CD14-positive monocyte (primary cell): ENCODE results near the gene FCSK. TPM values are rescaled to one million over a fixed set of nuclear protein-coding genes. Genes with fewer than 3 reads are reported as not detected.
A peak's percentile ranks its signal among the peaks of the same experiment; 100 is the strongest.

ENCODE experiments used
- DNase-seq, 3 donors: peaks; one replicate each; pipeline ENCODE4 v3.0.0-alpha.2; 2011 to 2022
- H2AFZ ChIP-seq: 2 replicates; pipeline ENCODE4 v1.6.0; 2012; ENCODE audit warnings: mild to moderate bottlenecking, low read depth, low read length, inconsistent platforms; ENCODE audit not compliant: insufficient read depth, poor library complexity, severe bottlenecking
- H3K27ac ChIP-seq, 2 donors: 1 replicate in 1 of 2; 2 replicates in 1 of 2; pipeline ENCODE4 v1.5.1; 2012 to 2013; ENCODE audit warnings: low read length in 2 of 2, control low read depth in 1 of 2, inconsistent platforms in 1 of 2, low read depth in 1 of 2, mild to moderate bottlenecking in 1 of 2
- H3K27me3 ChIP-seq, 2 donors: one replicate each; pipeline versions ENCODE4 v1.6.0 to v1.6.1; 2011 to 2013; ENCODE audit warnings: low read length in 2 of 2; ENCODE audit not compliant: control insufficient read depth in 2 of 2, insufficient read depth in 2 of 2
- H3K36me3 ChIP-seq, 2 donors: replicated peaks in 1 of 2; 1 replicate in 1 of 2; 2 replicates in 1 of 2; pipeline versions ENCODE4 v1.5.1 to v1.6.1; 2012 to 2013; ENCODE audit warnings: low read length in 2 of 2, control low read depth in 1 of 2, inconsistent platforms in 1 of 2, mild to moderate bottlenecking in 1 of 2; ENCODE audit not compliant: insufficient read depth in 2 of 2, control insufficient read depth in 1 of 2
- H3K4me1 ChIP-seq, 2 donors: 1 replicate in 1 of 2; 2 replicates in 1 of 2; pipeline versions ENCODE4 v1.5.1 to v1.6.1; 2012 to 2013; ENCODE audit warnings: low read length in 2 of 2, control low read depth in 1 of 2, inconsistent platforms in 1 of 2, mild to moderate bottlenecking in 1 of 2, moderate library complexity in 1 of 2; ENCODE audit not compliant: insufficient read depth in 2 of 2, control insufficient read depth in 1 of 2
- H3K4me2 ChIP-seq: replicated peaks from 2 replicates; pipeline ENCODE3; 2012; ENCODE audit warnings: low read length, moderate library complexity, mild to moderate bottlenecking; ENCODE audit not compliant: poor library complexity, severe bottlenecking; ENCODE audit errors: extremely low read depth
- H3K4me3 ChIP-seq, 3 experiments: fragments of 200-600 bp in 1 of 3; sonication (generic) in 1 of 3; replicated peaks in 1 of 3; 1 replicate in 2 of 3; 2 replicates in 1 of 3; pipeline ENCODE4 v1.5.1; 2011 to 2013; ENCODE audit warnings: low read length in 3 of 3, mild to moderate bottlenecking in 3 of 3, control low read depth in 2 of 3, low read depth in 2 of 3, inconsistent platforms in 1 of 3, moderate library complexity in 1 of 3
- H3K79me2 ChIP-seq: 2 replicates; pipeline ENCODE4 v1.6.0; 2012; ENCODE audit warnings: mild to moderate bottlenecking, control low read depth, inconsistent platforms, low read length, moderate library complexity; ENCODE audit not compliant: insufficient read depth
- H3K9ac ChIP-seq: 2 replicates; pipeline ENCODE4 v1.6.0; 2017; ENCODE audit warnings: low read length, mild to moderate bottlenecking; ENCODE audit not compliant: insufficient read depth, poor library complexity, severe bottlenecking
- H3K9me3 ChIP-seq, 2 donors: replicated peaks in 1 of 2; 1 replicate in 1 of 2; 2 replicates in 1 of 2; pipeline versions ENCODE4 v1.5.1 to v1.6.1; 2012 to 2013; ENCODE audit warnings: low read length in 2 of 2, control low read depth in 1 of 2; ENCODE audit not compliant: control insufficient read depth in 1 of 2, insufficient read depth in 1 of 2
- H4K20me1 ChIP-seq: 2 replicates; pipeline ENCODE4 v1.6.0; 2012; ENCODE audit warnings: mild to moderate bottlenecking, low read length, control low read depth, moderate library complexity; ENCODE audit not compliant: insufficient read depth
- H3K27ac Mint-ChIP-seq, 7 donors: one replicate each; pipeline ENCODE4 v1.8.0; 2020; ENCODE audit warnings: mild to moderate bottlenecking in 7 of 7, mixed read lengths in 7 of 7, moderate library complexity in 6 of 7, inconsistent platforms in 2 of 7
- H3K27me3 Mint-ChIP-seq, 3 donors: one replicate each; pipeline ENCODE4 v1.8.0; 2021 to 2022; ENCODE audit warnings: low read depth in 3 of 3, mild to moderate bottlenecking in 3 of 3, mixed read lengths in 3 of 3, moderate library complexity in 3 of 3, inconsistent platforms in 1 of 3
- H3K36me3 Mint-ChIP-seq, 2 donors: one replicate each; pipeline ENCODE4 v1.8.0; 2020; ENCODE audit warnings: mixed read lengths in 2 of 2, inconsistent platforms in 1 of 2, mild to moderate bottlenecking in 1 of 2
- H3K4me1 Mint-ChIP-seq: one replicate; pipeline ENCODE4 v1.8.0; 2020; ENCODE audit warnings: mild to moderate bottlenecking, mixed read lengths
- H3K4me3 Mint-ChIP-seq, 2 donors: one replicate each; pipeline ENCODE4 v1.8.0; 2020; ENCODE audit warnings: mild to moderate bottlenecking in 2 of 2, mixed read lengths in 2 of 2, moderate library complexity in 1 of 2
- H3K9me3 Mint-ChIP-seq, 7 donors: one replicate each; pipeline ENCODE4 v1.8.0; 2020 to 2022; ENCODE audit warnings: mixed read lengths in 7 of 7, mild to moderate bottlenecking in 6 of 7, moderate library complexity in 6 of 7, inconsistent platforms in 2 of 7
- WGBS: methylation state at CpG from one replicate; pipeline ENCODE4 v1.1.5; 2013; ENCODE audit warnings: missing lambda C conversion rate; ENCODE audit not compliant: insufficient coverage; 5-methylcytosine and 5-hydroxymethylcytosine counted together
- intact Hi-C, 2 donors: fragments of 100-400 bp; cut with micrococcal nuclease; formaldehyde crosslinking; loops; one replicate each; pipeline versions ENCODE4 v1.15.0 to v1.15.1; 2023
- polyA plus RNA-seq, 3 donors: library from polyadenylated mRNA; depleted of rRNA in 1 of 3; unstranded in 2 of 3; stranded (reverse) in 1 of 3; fragments of 300-500 nt in 2 of 3; fragments of >200 nt in 1 of 3; fragmentation: Illumina TruSeq in 2 of 3; gene quantifications; 1 replicate in 2 of 3; 2 replicates in 1 of 3; pipeline ENCODE4 v1.2.3, GENCODE V29; 2012 to 2021
- TF ChIP-seq, protein P1 (sequence below): fragments of 200-600 bp; IDR thresholded peaks from one replicate; pipeline ENCODE4 v1.8.0; 2022; ENCODE audit warnings: antibody characterized with exemption, mild to moderate bottlenecking

FCSK gene
- polyA plus RNA-seq, 3 donors = 4.2 to 19.0 (median 6.4) TPM

DNA sequence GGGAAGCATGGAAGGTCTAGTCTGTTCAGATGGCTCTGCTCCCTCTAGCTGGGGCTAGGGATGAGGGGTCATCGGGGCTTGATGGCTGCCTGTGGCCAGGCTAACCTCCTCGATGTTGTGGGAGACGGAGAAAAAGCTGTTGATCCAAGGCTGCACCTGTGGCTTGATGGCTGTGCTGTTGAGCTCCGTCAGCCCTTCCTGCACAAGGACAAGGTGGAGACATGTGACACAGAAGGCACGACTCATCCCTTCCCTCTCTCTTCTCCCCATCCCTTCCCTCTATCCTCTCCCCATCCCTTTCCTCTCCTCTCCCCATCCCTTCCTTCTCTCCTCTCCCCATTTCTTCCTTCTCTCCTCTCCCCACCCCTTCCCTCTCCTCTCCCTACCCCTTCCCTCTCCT, 28.2 kb downstream of the FCSK start:
- H3K9ac ChIP-seq = no peak overlapping the region
- peaks cover 5% of the 10 kb centered on the region for H3K4me1 Mint-ChIP-seq
- H3K4me1 ChIP-seq = no peaks in the 10 kb centered on the region
- intact Hi-C loops = no loop called here
- H3K27ac Mint-ChIP-seq = peak overlapping the region in 2 of 7 donors; percentile 42 to 51
- no peak overlapping the region for H2AFZ ChIP-seq
- TF ChIP-seq, protein P1, sequence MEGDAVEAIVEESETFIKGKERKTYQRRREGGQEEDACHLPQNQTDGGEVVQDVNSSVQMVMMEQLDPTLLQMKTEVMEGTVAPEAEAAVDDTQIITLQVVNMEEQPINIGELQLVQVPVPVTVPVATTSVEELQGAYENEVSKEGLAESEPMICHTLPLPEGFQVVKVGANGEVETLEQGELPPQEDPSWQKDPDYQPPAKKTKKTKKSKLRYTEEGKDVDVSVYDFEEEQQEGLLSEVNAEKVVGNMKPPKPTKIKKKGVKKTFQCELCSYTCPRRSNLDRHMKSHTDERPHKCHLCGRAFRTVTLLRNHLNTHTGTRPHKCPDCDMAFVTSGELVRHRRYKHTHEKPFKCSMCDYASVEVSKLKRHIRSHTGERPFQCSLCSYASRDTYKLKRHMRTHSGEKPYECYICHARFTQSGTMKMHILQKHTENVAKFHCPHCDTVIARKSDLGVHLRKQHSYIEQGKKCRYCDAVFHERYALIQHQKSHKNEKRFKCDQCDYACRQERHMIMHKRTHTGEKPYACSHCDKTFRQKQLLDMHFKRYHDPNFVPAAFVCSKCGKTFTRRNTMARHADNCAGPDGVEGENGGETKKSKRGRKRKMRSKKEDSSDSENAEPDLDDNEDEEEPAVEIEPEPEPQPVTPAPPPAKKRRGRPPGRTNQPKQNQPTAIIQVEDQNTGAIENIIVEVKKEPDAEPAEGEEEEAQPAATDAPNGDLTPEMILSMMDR = no peak
- no peaks in the 10 kb centered on the region for H4K20me1 ChIP-seq
- H3K9me3 Mint-ChIP-seq = no peaks in the 10 kb centered on the region
- no peak overlapping the region for H3K4me3 Mint-ChIP-seq
- no peak overlapping the region for H3K27ac ChIP-seq
- H3K4me2 ChIP-seq = no peak overlapping the region
- H3K4me3 ChIP-seq = no peak overlapping the region
- no peaks in the 10 kb centered on the region for H3K27me3 ChIP-seq
- H3K27me3 Mint-ChIP-seq = no peaks in the 10 kb centered on the region
- peaks cover 58 to 90% of the 10 kb centered on the region in 2 donors for H3K36me3 Mint-ChIP-seq
- WGBS = 83% methylated on average over 5 of the region's 5 CpGs
- H3K79me2 ChIP-seq = no peaks in the 10 kb centered on the region
- no peaks in the 10 kb centered on the region for H3K9me3 ChIP-seq
- peaks cover 78 to 90% of the 10 kb centered on the region in 2 donors for H3K36me3 ChIP-seq
- DNase-seq = no peak

DNA sequence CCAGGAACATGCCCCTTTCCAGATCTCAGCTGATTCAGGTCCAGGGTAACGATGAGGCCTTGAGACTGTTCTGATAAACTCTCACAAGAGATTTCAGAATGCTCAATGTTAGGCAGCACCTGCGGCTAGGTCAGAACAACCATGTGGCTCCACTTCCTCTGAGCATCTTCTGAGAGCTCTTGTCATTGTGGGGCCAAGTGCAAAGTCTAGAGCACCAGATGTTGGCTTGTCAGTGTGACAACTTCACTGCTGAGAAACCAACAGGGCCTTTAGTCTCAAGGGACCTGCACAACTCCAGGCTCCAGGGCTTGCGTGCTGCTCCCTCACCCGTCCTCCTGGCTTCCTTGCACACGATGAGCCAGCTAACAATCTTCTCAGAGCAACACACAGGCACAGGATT, 29.0 kb downstream of the FCSK start:
- no peak overlapping the region for H2AFZ ChIP-seq
- peaks cover 77 to 90% of the 10 kb centered on the region in 2 donors for H3K36me3 ChIP-seq
- H3K4me3 ChIP-seq = no peak overlapping the region
- no peaks in the 10 kb centered on the region for H3K9me3 ChIP-seq
- no peaks in the 10 kb centered on the region for H4K20me1 ChIP-seq
- H3K27ac ChIP-seq = peak overlapping the region in 1 of 2 donors; percentile 8
- Mint-ChIP-seq H3K4me3 (no peak overlapping the region), H3K4me1 (peaks cover 5% of the 10 kb centered on the region), H3K36me3 (peaks cover 58 to 88% of the 10 kb centered on the region in 2 donors), H3K27me3 (no peaks in the 10 kb centered on the region), H3K9me3 (no peaks in the 10 kb centered on the region), H3K27ac (no peak overlapping the region)
- no peak overlapping the region for H3K9ac ChIP-seq
- intact Hi-C loops = no loop called here
- H3K27me3 ChIP-seq = no peaks in the 10 kb centered on the region
- TF ChIP-seq, protein P1 = no peak
- WGBS = 100% methylated on average over 5 of the region's 5 CpGs
- H3K79me2 ChIP-seq = no peaks in the 10 kb centered on the region
- DNase-seq = no peak
- no peak overlapping the region for H3K4me2 ChIP-seq
- no peaks in the 10 kb centered on the region for H3K4me1 ChIP-seq
